GM23338 (cell line): ENCODE measurements around the gene FGF8. TPM values are rescaled to one million over a fixed set of nuclear protein-coding genes. Genes with fewer than 3 reads are reported as not detected.

Source experiments
- ATAC-seq: fragments of 200-7000 bp; cut with Tn5 transposase; 3 replicates; pipeline ENCODE4 v1.9.1; 2020
- DNase-seq: peaks from one replicate; pipeline ENCODE4 v3.0.0-alpha.2; 2015; ENCODE audit warnings: low spot score
- H2AFZ ChIP-seq: fragments of 200-600 bp; sonication (generic); 2 replicates; pipeline ENCODE4 v1.8.0; 2016; ENCODE audit warnings: antibody characterized with exemption, mild to moderate bottlenecking, moderate library complexity
- H3F3A ChIP-seq: fragments of 200-600 bp; sonication (generic); replicated peaks from 2 replicates; pipeline ENCODE4 v1.8.0; 2017; ENCODE audit warnings: antibody characterized with exemption, mixed run types, low read depth
- H3K27ac ChIP-seq: fragments of 200-600 bp; sonication (generic); 2 replicates; pipeline ENCODE4 v1.6.1; 2016; ENCODE audit warnings: low read depth
- H3K27me3 ChIP-seq: fragments of 200-600 bp; sonication (generic); 2 replicates; pipeline ENCODE4 v1.8.0; 2016; ENCODE audit warnings: mild to moderate bottlenecking, mixed run types, moderate library complexity; ENCODE audit not compliant: insufficient read depth
- H3K36me3 ChIP-seq: fragments of 200-600 bp; sonication (generic); 2 replicates; pipeline ENCODE4 v1.8.0; 2016; ENCODE audit warnings: mild to moderate bottlenecking; ENCODE audit not compliant: insufficient read depth
- H3K4me1 ChIP-seq: fragments of 200-600 bp; sonication (generic); 2 replicates; pipeline ENCODE4 v1.8.0; 2016; ENCODE audit warnings: mild to moderate bottlenecking, moderate library complexity; ENCODE audit not compliant: insufficient read depth
- H3K4me2 ChIP-seq: fragments of 200-600 bp; sonication (generic); 2 replicates; pipeline ENCODE4 v1.7.1; 2017; ENCODE audit warnings: mixed run types
- H3K4me3 ChIP-seq: fragments of 200-600 bp; sonication (generic); 2 replicates; pipeline ENCODE4 v1.6.1; 2016; ENCODE audit warnings: mixed run types
- H3K79me2 ChIP-seq: fragments of 200-600 bp; sonication (generic); replicated peaks from 2 replicates; pipeline ENCODE4 v1.8.0; 2017; ENCODE audit warnings: mild to moderate bottlenecking; ENCODE audit not compliant: insufficient read depth
- H3K9me2 ChIP-seq: fragments of 200-600 bp; sonication (generic); 2 replicates; pipeline ENCODE4 v1.8.0; 2017; ENCODE audit not compliant: insufficient read depth
- H4K20me1 ChIP-seq: fragments of 200-600 bp; sonication (generic); replicated peaks from 2 replicates; pipeline ENCODE4 v1.8.0; 2017; ENCODE audit warnings: mild to moderate bottlenecking; ENCODE audit not compliant: insufficient read depth
- H3K27ac Mint-ChIP-seq: 2 replicates; pipeline ENCODE4 v1.8.0; 2020; ENCODE audit warnings: inconsistent platforms, mild to moderate bottlenecking, moderate library complexity, mixed read lengths
- H3K27me3 Mint-ChIP-seq: 3 replicates; pipeline ENCODE4 v1.8.0; 2022; ENCODE audit warnings: low read depth, mild to moderate bottlenecking, moderate library complexity, mixed read lengths, inconsistent platforms; ENCODE audit not compliant: insufficient read depth, poor library complexity
- H3K36me3 Mint-ChIP-seq: 3 replicates; pipeline ENCODE4 v1.8.0; 2021; ENCODE audit warnings: low read depth, mild to moderate bottlenecking, inconsistent platforms, moderate library complexity, mixed read lengths
- H3K4me1 Mint-ChIP-seq: 3 replicates; pipeline ENCODE4 v1.8.0; 2020; ENCODE audit warnings: mild to moderate bottlenecking, inconsistent platforms, mixed read lengths
- H3K4me3 Mint-ChIP-seq: 3 replicates; pipeline ENCODE4 v1.8.0; 2021; ENCODE audit warnings: moderate library complexity, mild to moderate bottlenecking, inconsistent platforms, mixed read lengths
- H3K9me3 Mint-ChIP-seq: 3 replicates; pipeline ENCODE4 v1.8.0; 2020; ENCODE audit warnings: moderate library complexity, mild to moderate bottlenecking, inconsistent platforms, mixed read lengths
- CREB1 ChIP-seq: fragments of 250-450 bp; sonication (Bioruptor Pico); IDR thresholded peaks from 2 replicates; pipeline ENCODE4 v1.5.0; 2020; ENCODE audit warnings: low read depth, mild to moderate bottlenecking, moderate library complexity
- CTCF ChIP-seq, 2 experiments: fragments of 200-600 bp in 1 of 2; sonication (generic) in 1 of 2; conservative IDR thresholded peaks; 2 replicates each; pipeline versions ENCODE4 v1.5.1 to v1.6.1; 2016 to 2017; ENCODE audit warnings: antibody characterized with exemption in 2 of 2, low read depth in 2 of 2, mild to moderate bottlenecking in 2 of 2, moderate library complexity in 1 of 2
- ETS1 ChIP-seq: IDR thresholded peaks from 2 replicates; pipeline ENCODE4 v1.6.1; 2016; ENCODE audit warnings: antibody characterized with exemption
- EZH2 ChIP-seq: fragments of 200-600 bp; sonication (generic); IDR thresholded peaks from one replicate; pipeline ENCODE4 v1.8.0; 2017; ENCODE audit warnings: antibody characterized with exemption, mild to moderate bottlenecking, low read depth; ENCODE audit not compliant: unreplicated experiment
- JUNB ChIP-seq: IDR thresholded peaks from one replicate; pipeline ENCODE4 v1.6.1; 2016; ENCODE audit warnings: antibody characterized with exemption; ENCODE audit not compliant: unreplicated experiment
- POLR2AphosphoS5 ChIP-seq: IDR thresholded peaks from 2 replicates; pipeline ENCODE4 v1.6.1; 2016; ENCODE audit warnings: antibody characterized with exemption, low read depth
- REST ChIP-seq: IDR thresholded peaks from one replicate; pipeline ENCODE4 v1.6.1; 2018; ENCODE audit warnings: antibody characterized with exemption; ENCODE audit not compliant: unreplicated experiment
- ZNF462 ChIP-seq: fragments of 250-450 bp; sonication (Bioruptor Pico); IDR thresholded peaks from 2 replicates; pipeline ENCODE4 v1.5.0; 2020; ENCODE audit warnings: mild to moderate bottlenecking, moderate library complexity
- polyA plus RNA-seq: library from polyadenylated mRNA; unstranded; fragments of >200 nt; fragmentation: Nextera tagmentation; extraction: Ambion mirVana; gene quantifications from 2 replicates; pipeline ENCODE4 v1.2.1, GENCODE V29; 2016
- total RNA-seq: library from RNA; depleted of rRNA; stranded (reverse); fragments of >200 nt; shearing (Covaris generic); gene quantifications from 2 replicates; pipeline ENCODE4 v1.2.3, GENCODE V29; 2014

Gene FGF8
- total and polyA plus RNA-seq, 2 experiments from 2014 or later, result 1.6 to 6.2 TPM

GRCh38 chr10:101732096-101732495 lies 43.8 kb downstream of the FGF8 start:
- peaks cover 4% of the 10 kb centered on the region for H3K27me3 Mint-ChIP-seq
- no peak overlapping the region for H3K27ac ChIP-seq
- H3K4me3 Mint-ChIP-seq, result no peak overlapping the region
- no peaks in the 10 kb centered on the region for H3K36me3 ChIP-seq
- H3K27me3 ChIP-seq, result no peaks in the 10 kb centered on the region
- no peaks in the 10 kb centered on the region for H3K4me1 Mint-ChIP-seq
- DNase-seq (no peak), ATAC-seq (no peak)
- H3K27ac Mint-ChIP-seq, result no peak overlapping the region
- H3K4me2 ChIP-seq, result no peak overlapping the region
- H3F3A ChIP-seq, result no peaks in the 10 kb centered on the region
- no peaks in the 10 kb centered on the region for H3K79me2 ChIP-seq
- no peak overlapping the region for H2AFZ ChIP-seq
- no peaks in the 10 kb centered on the region for H3K9me2 ChIP-seq
- H4K20me1 ChIP-seq, result no peaks in the 10 kb centered on the region
- H3K36me3 Mint-ChIP-seq, result no peaks in the 10 kb centered on the region
- no peak overlapping the region for H3K4me3 ChIP-seq
- H3K9me3 Mint-ChIP-seq, result no peaks in the 10 kb centered on the region; the same call in 2 of the 3 replicates
- no peaks in the 10 kb centered on the region for H3K4me1 ChIP-seq
- TF ChIP-seq ZNF462 (CRISPR knock-in tag) (no peak), CREB1 (CRISPR knock-in tag) (no peak), ETS1 (no peak), JUNB (no peak), CTCF (conservative IDR thresholded peaks at IDR 0.05; ENCODE audit: low read depth in 2 of 2) (no peak), EZH2 (no peak), POLR2AphosphoS5 (no peak), REST (no peak)
